GM12872 (cell line): ENCODE measurements around the gene AUH.

Experiments used
- CTCF ChIP-seq: IDR thresholded peaks from 3 replicates; pipeline ENCODE4 v1.5.1; 2011; ENCODE audit warnings: low read depth, mild to moderate bottlenecking, low read length, moderate library complexity; ENCODE audit not compliant: insufficient read depth

The AUH gene

DNA sequence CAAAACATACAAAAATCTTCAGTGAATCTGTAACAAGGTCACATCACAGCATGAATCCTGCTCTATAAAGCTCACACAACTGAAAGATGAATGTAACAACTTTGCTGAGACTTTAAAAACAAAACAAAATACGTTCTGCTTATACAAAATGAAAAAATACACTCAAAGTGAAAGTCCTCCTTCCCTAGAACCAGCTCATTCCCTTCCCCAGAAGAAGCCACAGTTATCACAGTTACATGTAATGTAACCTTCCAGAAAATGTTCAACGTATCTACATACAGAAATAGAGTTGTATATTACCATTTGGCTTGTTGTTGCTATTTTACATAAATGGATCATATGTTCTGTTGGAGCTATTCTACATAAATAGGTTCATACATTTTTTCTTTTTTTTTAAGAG is 2.6 kb downstream of the AUH start:
- no peak for TF ChIP-seq CTCF

GRCh38 chr9:91354881-91355280 is 6.8 kb downstream of the AUH start:
- TF ChIP-seq CTCF: no peak

DNA sequence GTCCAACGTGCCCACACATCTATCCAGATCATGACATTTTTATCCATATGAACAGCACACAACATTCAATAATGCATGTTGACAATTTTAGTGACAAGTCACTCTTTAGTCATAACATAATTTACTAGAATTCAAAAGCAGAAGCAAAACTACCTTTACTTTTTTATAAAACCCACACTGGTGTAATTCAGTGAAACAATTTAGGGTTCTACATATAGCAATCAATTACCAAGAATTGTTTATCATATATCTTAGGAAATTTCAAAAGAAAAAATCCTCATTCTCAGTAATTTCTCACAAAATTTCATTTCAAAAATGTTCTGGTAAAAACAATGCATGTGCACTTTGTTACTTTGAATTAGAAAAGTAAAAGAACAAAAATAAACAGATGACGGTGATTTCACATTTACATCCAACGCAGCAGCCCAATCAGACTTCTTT is 12.6 kb downstream of the AUH start:
- no peak for TF ChIP-seq CTCF

DNA sequence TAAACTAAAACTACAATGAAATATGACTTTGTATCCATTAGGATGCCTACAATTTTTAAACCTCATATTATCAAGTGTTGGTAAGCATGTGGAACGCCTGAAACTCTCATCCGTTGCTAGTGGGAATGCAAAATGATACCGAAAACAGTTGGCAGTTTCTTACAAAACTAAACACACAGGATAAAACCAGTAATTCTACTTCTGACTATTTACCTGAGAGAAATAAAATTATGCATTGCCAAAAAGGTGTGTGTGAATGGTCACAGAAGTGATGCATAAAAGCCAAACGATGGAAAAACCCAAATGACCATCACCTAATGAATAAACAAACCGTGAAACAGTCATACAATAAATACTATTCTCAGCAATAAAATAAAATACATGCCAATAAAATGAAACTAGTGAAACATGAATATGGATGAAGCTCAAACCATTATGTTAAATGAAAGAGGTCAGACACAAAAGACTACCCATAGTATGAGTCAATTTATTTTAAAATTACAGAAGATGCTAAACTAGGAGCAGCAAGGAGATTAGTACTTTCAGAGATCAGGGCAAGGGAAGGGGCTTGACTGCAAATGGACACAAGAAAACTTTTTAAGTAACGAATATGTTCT is 13.4 kb downstream of the AUH start:
- TF ChIP-seq CTCF: no peak

DNA sequence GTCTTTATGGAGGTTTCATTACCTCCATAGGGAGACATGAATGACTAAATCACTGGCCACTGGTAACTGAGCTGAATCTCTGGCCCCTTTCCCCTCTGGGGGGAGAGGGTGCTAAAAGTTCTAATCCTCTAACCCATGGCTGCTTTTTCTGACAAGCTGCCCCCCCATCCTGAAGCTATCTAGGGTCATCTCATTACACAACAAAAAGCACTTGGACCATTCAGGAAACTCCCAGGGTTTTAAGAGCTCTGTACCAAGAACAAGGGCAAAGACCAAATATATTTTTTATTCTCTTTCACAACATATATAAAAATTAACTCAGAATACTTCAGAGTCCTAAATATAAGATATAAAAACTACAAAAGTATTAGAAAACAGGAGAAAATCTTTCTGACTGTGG is 14.3 kb downstream of the AUH start:
- no peak for TF ChIP-seq CTCF

- TF ChIP-seq CTCF: no peak
These were observed 15.1 kb downstream of the AUH start for GRCh38 chr9:91346644-91347043.

DNA sequence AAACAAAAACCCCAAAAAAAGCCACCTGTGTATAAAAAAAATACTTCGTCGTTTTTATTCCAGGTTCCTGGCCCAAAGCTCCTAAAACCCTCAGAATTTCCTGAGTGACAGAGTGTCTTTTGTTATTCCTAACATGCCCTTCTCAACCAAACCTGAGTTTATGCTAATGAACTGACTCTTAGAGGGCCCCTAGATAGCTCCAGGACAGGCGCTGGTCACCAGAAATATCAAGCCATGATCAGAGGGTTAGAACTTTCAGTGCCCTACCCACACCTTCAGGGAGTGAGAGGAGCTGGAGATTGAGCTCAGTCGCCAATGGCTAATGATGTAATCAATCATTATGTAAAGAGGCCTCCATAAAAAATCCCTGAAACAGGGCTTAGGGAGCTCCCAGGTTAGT is 15.7 kb downstream of the AUH start:
- no peak for TF ChIP-seq CTCF
